HepG2 (cell line): ENCODE data around the gene MYO15A.

ENCODE experiments used
- CEBPB ChIP-seq: IDR thresholded peaks from 2 replicates; pipeline ENCODE4 v1.6.1; 2011; ENCODE audit warnings: low read depth, low read length, improper control_type of control experiment, borderline replicate concordance
- HOXA3 ChIP-seq: sonication (generic); formaldehyde crosslinking; IDR thresholded peaks from 2 replicates; pipeline ENCODE4 v1.5.0; 2020; ENCODE audit warnings: missing genetic modification reagents
- MAFF ChIP-seq: IDR thresholded peaks from 2 replicates; pipeline ENCODE4 v1.6.1; 2011; ENCODE audit warnings: low read depth, low read length, improper control_type of control experiment
- SMAD1 ChIP-seq: sonication (generic); formaldehyde crosslinking; IDR thresholded peaks from 2 replicates; pipeline ENCODE4 v1.4.0; 2020; ENCODE audit warnings: missing genetic modification reagents, low read depth, mild to moderate bottlenecking, borderline replicate concordance
- TRIM24 ChIP-seq: sonication (generic); formaldehyde crosslinking; IDR thresholded peaks from 2 replicates; pipeline ENCODE4 v1.8.0; 2022; ENCODE audit warnings: mild to moderate bottlenecking, missing genetic modification reagents
- TF ChIP-seq, protein P1 (sequence below): sonication (generic); formaldehyde crosslinking; IDR thresholded peaks from 2 replicates; pipeline ENCODE4 v1.5.0; 2020; ENCODE audit warnings: mild to moderate bottlenecking, missing genetic modification reagents, borderline replicate concordance

DNA sequence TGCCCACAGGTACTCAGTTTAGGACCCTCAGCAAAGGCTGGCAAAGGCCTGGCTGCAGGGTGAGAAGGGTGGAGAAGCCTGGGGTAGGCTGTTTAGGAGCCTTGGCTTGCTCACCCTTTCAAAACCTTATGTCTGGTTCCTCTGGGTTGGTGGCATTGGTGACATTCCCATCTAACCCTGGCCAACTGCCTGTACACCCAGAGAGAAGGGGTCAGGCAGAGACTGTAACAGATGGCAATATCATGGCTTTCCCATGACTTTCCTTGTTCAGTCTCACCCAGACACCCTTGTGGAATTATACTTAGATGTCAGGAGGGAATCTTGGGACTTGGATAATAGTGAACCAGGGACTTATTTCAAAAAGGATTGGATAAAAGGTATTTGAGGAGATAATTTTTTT is 98.4 kb downstream of the MYO15A start:
- TF ChIP-seq CEBPB, result no peak
- TF ChIP-seq HOXA3 (CRISPR knock-in tag), result no peak
- no peak for TF ChIP-seq TRIM24
- TF ChIP-seq, protein P1, sequence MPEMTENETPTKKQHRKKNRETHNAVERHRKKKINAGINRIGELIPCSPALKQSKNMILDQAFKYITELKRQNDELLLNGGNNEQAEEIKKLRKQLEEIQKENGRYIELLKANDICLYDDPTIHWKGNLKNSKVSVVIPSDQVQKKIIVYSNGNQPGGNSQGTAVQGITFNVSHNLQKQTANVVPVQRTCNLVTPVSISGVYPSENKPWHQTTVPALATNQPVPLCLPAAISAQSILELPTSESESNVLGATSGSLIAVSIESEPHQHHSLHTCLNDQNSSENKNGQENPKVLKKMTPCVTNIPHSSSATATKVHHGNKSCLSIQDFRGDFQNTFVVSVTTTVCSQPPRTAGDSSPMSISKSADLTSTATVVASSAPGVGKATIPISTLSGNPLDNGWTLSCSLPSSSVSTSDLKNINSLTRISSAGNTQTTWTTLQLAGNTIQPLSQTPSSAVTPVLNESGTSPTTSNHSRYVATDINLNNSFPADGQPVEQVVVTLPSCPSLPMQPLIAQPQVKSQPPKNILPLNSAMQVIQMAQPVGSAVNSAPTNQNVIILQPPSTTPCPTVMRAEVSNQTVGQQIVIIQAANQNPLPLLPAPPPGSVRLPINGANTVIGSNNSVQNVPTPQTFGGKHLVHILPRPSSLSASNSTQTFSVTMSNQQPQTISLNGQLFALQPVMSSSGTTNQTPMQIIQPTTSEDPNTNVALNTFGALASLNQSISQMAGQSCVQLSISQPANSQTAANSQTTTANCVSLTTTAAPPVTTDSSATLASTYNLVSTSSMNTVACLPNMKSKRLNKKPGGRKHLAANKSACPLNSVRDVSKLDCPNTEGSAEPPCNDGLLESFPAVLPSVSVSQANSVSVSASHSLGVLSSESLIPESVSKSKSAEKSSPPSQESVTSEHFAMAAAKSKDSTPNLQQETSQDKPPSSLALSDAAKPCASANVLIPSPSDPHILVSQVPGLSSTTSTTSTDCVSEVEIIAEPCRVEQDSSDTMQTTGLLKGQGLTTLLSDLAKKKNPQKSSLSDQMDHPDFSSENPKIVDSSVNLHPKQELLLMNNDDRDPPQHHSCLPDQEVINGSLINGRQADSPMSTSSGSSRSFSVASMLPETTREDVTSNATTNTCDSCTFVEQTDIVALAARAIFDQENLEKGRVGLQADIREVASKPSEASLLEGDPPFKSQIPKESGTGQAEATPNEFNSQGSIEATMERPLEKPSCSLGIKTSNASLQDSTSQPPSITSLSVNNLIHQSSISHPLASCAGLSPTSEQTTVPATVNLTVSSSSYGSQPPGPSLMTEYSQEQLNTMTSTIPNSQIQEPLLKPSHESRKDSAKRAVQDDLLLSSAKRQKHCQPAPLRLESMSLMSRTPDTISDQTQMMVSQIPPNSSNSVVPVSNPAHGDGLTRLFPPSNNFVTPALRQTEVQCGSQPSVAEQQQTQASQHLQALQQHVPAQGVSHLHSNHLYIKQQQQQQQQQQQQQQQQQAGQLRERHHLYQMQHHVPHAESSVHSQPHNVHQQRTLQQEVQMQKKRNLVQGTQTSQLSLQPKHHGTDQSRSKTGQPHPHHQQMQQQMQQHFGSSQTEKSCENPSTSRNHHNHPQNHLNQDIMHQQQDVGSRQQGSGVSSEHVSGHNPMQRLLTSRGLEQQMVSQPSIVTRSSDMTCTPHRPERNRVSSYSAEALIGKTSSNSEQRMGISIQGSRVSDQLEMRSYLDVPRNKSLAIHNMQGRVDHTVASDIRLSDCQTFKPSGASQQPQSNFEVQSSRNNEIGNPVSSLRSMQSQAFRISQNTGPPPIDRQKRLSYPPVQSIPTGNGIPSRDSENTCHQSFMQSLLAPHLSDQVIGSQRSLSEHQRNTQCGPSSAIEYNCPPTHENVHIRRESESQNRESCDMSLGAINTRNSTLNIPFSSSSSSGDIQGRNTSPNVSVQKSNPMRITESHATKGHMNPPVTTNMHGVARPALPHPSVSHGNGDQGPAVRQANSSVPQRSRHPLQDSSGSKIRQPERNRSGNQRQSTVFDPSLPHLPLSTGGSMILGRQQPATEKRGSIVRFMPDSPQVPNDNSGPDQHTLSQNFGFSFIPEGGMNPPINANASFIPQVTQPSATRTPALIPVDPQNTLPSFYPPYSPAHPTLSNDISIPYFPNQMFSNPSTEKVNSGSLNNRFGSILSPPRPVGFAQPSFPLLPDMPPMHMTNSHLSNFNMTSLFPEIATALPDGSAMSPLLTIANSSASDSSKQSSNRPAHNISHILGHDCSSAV, result no peak
- no peak for TF ChIP-seq MAFF
- no peak for TF ChIP-seq SMAD1 (CRISPR knock-in tag)
